Bronchial epithelial cell (primary cell): Measurements from ENCODE around the gene PCSK5. TPM values are rescaled to one million over a fixed set of nuclear protein-coding genes. Genes with fewer than 3 reads are reported as not detected.

Experiments
- DNase-seq: peaks from one replicate; pipeline ENCODE4 v3.0.0-alpha.2; 2010; ENCODE audit warnings: low read depth
- FAIRE-seq: peaks from 2 replicates; lab custom pipeline; 2011; peaks lifted over from hg19 to GRCh38; lab: Jason Lieb, UNC
- H3K27me3 ChIP-seq: 2 replicates; pipeline ENCODE4 v1.5.1; 2011; ENCODE audit warnings: low read length; ENCODE audit not compliant: control insufficient read depth, insufficient read depth
- H3K36me3 ChIP-seq: 2 replicates; pipeline ENCODE4 v1.5.1; 2011; ENCODE audit warnings: low read length; ENCODE audit not compliant: control insufficient read depth, insufficient read depth
- H3K4me3 ChIP-seq: 2 replicates; pipeline ENCODE4 v1.5.1; 2011; ENCODE audit warnings: mild to moderate bottlenecking, low read depth, low read length, control low read depth
- CTCF ChIP-seq: IDR thresholded peaks from 2 replicates; pipeline ENCODE4 v1.5.1; 2011; ENCODE audit warnings: mild to moderate bottlenecking, moderate library complexity, low read length, control low read depth, inconsistent platforms; ENCODE audit not compliant: insufficient read depth, severe bottlenecking
- total RNA-seq: library from RNA; depleted of rRNA; stranded (reverse); fragments of >200 nt; gene quantifications from 2 replicates; pipeline ENCODE4 v1.2.1, GENCODE V29; 2014

The PCSK5 gene
- total RNA-seq, 1 donor from 2014 or later = 4.2 TPM

GRCh38 chr9:76378367-76379073, 488.0 kb downstream of the PCSK5 start:
- H3K36me3 ChIP-seq = no peaks in the 10 kb centered on the region
- no peak for TF ChIP-seq CTCF
- no peaks in the 10 kb centered on the region for H3K27me3 ChIP-seq
- FAIRE-seq (no peak), DNase-seq (peak; percentile 43)
- no peak overlapping the region for H3K4me3 ChIP-seq

- TF ChIP-seq CTCF = no peak
- DNase-seq = peak; percentile 98
Measured at GRCh38 chr9:76379494-76379893, 489.0 kb downstream of the PCSK5 start.

GRCh38 chr9:76390656-76391055, 500.2 kb downstream of the PCSK5 start:
- Histone ChIP-seq H3K4me3 (no peak overlapping the region), H3K27me3 (no peaks in the 10 kb centered on the region), H3K36me3 (no peaks in the 10 kb centered on the region)
- TF ChIP-seq CTCF = no peak
- FAIRE-seq = no peak
- DNase-seq = no peak

More at GRCh38 chr9:76379494-76379893, 489.0 kb downstream of the PCSK5 start:
- Histone ChIP-seq H3K27me3 (no peaks in the 10 kb centered on the region), H3K36me3 (no peaks in the 10 kb centered on the region), H3K4me3 (no peak overlapping the region)
- peak; percentile 18 for FAIRE-seq

- no peak for FAIRE-seq
- H3K36me3 ChIP-seq = no peaks in the 10 kb centered on the region
- H3K4me3 ChIP-seq = peak within 1 kb of the TSS; percentile 93
- peak; percentile 78 for DNase-seq
- no peaks in the 10 kb centered on the region for H3K27me3 ChIP-seq
- peak; percentile 52 for TF ChIP-seq CTCF
Measured at GRCh38 chr9:76394195-76394959, 503.9 kb downstream of the PCSK5 start, which contains the start of gene RFK. TSS of gene RFK (minus strand) at chr9:76394426. CDS start at chr9:76394171, 255 bp downstream.

- no peaks in the 10 kb centered on the region for H3K27me3 ChIP-seq
- FAIRE-seq (no peak), DNase-seq (no peak)
- H3K36me3 ChIP-seq = no peaks in the 10 kb centered on the region
- H3K4me3 ChIP-seq = peak overlapping the region; percentile 93
- TF ChIP-seq CTCF = peak; percentile 2
Measured at GRCh38 chr9:76394960-76395252, 504.4 kb downstream of the PCSK5 start.
